EL (cell line): Measurements from ENCODE around the gene CADM2.

Source experiments
- DNase-seq: peaks from one replicate; pipeline ENCODE4 v3.0.0-alpha.2; 2016

Gene CADM2

GRCh38 chr3:86046436-86047136, 1087.8 kb downstream of the CADM2 start:
- no peak for DNase-seq

- DNase-seq: no peak
These were observed 1088.4 kb downstream of the CADM2 start for GRCh38 chr3:86047161-86047560.

- DNase-seq: no peak
These were observed 1092.3 kb downstream of the CADM2 start for GRCh38 chr3:86051058-86051457.

GRCh38 chr3:86056032-86056431, 1097.2 kb downstream of the CADM2 start:
- DNase-seq: no peak

GRCh38 chr3:86056962-86057361, 1098.2 kb downstream of the CADM2 start:
- DNase-seq: no peak

- no peak for DNase-seq
These were observed 1115.0 kb downstream of the CADM2 start for GRCh38 chr3:86073799-86074198.

GRCh38 chr3:86087160-86087871, 1128.5 kb downstream of the CADM2 start:
- no peak for DNase-seq

GRCh38 chr3:86104154-86104553, 1145.4 kb downstream of the CADM2 start:
- no peak for DNase-seq

GRCh38 chr3:86109434-86109833, 1150.6 kb downstream of the CADM2 start:
- DNase-seq: no peak
